ENCODE data around the gene SGMS2.

Gene SGMS2

DNA sequence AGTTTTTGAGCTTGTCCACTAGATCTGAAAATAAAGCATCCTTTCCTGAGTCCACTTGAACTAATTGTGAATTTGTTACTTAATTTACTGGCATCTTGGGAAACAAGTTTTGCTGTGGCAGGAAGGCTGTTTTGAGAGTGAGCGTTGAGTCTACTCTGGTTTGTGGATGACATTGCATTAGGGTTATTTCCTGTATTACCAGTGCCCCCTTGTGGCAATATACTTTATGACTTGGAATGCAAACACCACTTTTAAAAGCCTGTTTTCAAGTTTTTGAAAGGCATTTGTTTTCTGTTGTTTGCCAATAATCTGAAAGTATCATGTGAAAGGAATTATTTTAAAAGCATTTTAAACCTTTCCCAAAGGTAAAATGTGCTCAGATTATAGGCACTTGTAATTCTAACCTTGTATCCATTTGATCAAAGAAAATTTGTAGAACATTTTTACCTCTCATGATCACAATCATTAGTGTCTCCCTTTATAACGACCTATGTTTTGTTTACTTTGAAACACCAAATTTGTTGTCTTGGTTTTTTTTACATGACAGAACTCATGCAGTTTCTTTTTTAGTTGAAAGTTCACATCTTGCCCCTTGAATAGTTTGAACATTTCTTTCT, 88.7 kb downstream of the SGMS2 start:
- TF ChIP-seq, protein P1, sequence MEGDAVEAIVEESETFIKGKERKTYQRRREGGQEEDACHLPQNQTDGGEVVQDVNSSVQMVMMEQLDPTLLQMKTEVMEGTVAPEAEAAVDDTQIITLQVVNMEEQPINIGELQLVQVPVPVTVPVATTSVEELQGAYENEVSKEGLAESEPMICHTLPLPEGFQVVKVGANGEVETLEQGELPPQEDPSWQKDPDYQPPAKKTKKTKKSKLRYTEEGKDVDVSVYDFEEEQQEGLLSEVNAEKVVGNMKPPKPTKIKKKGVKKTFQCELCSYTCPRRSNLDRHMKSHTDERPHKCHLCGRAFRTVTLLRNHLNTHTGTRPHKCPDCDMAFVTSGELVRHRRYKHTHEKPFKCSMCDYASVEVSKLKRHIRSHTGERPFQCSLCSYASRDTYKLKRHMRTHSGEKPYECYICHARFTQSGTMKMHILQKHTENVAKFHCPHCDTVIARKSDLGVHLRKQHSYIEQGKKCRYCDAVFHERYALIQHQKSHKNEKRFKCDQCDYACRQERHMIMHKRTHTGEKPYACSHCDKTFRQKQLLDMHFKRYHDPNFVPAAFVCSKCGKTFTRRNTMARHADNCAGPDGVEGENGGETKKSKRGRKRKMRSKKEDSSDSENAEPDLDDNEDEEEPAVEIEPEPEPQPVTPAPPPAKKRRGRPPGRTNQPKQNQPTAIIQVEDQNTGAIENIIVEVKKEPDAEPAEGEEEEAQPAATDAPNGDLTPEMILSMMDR (IDR thresholded peaks at IDR 0.05; ENCODE audit: borderline replicate concordance, extremely low read depth, low read length, poor library complexity, severe bottlenecking) = peak; percentile 88
- TF ChIP-seq EZH2 (IDR thresholded peaks at IDR 0.05; ENCODE audit: borderline replicate concordance, low read depth, low read length, severe bottlenecking) = no peak
- ATAC-seq (ENCODE audit: insufficient read depth, low read depth) (peak; percentile 97), DNase-seq (peak; percentile 42)
- Histone ChIP-seq H2AFZ (ENCODE audit: low read depth, low read length) (peak overlapping the region; percentile 59; the same call in 1 of the 2 replicates), H3K9me3 (ENCODE audit: insufficient read depth, low read length, severe bottlenecking) (no peaks in the 10 kb centered on the region), H3K27me3 (ENCODE audit: insufficient read depth, low read length, poor library complexity) (peaks cover 9% of the 10 kb centered on the region), H3K4me3 (ENCODE audit: low read depth in 1 of 2, low read length in 2 of 2) (no peak overlapping the region), H3K27ac (ENCODE audit: low read length) (no peak overlapping the region), H3K36me3 (ENCODE audit: insufficient read depth, low read length) (no peaks in the 10 kb centered on the region), H3K4me1 (ENCODE audit: insufficient read depth, low read length) (peaks cover 3% of the 10 kb centered on the region; the same call in 1 of the 2 replicates), H3K9ac (ENCODE audit: low read depth, low read length) (no peak overlapping the region), H3K79me2 (ENCODE audit: insufficient read depth, low read length) (no peaks in the 10 kb centered on the region), H4K20me1 (ENCODE audit: insufficient read depth, low read length) (no peaks in the 10 kb centered on the region), H3K4me2 (ENCODE audit: insufficient read depth, low read length) (no peak overlapping the region)

DNA sequence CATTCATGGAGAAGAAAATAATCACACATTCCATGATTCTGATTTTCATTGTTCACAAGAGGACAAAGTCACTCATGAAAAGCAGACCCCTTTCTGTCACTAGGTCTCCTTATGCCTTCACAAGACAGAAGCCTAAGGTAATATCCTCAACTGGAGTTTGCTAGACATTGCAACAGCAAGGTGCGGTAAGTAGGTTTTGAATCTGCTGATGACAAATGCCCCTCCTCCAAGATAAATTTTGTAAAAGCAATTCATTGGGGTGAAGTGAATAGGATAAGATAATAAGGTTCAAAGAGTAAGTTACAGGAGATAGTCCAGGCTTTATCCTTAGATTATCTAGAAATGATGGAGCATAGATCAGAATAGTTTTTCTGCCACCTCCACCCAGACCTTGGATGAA, 90.5 kb downstream of the SGMS2 start:
- Histone ChIP-seq H3K27me3 (ENCODE audit: insufficient read depth, low read length, poor library complexity) (peaks cover 9% of the 10 kb centered on the region), H3K9me3 (ENCODE audit: insufficient read depth, low read length, severe bottlenecking) (peaks cover 5% of the 10 kb centered on the region), H3K4me2 (ENCODE audit: insufficient read depth, low read length) (no peak overlapping the region), H3K9ac (ENCODE audit: low read depth, low read length) (no peak overlapping the region), H3K4me3 (ENCODE audit: low read depth in 1 of 2, low read length in 2 of 2) (no peak overlapping the region), H3K79me2 (ENCODE audit: insufficient read depth, low read length) (no peaks in the 10 kb centered on the region), H3K36me3 (ENCODE audit: insufficient read depth, low read length) (no peaks in the 10 kb centered on the region), H2AFZ (ENCODE audit: low read depth, low read length) (no peak overlapping the region), H3K4me1 (ENCODE audit: insufficient read depth, low read length) (peaks cover 3% of the 10 kb centered on the region; the same call in 1 of the 2 replicates), H4K20me1 (ENCODE audit: insufficient read depth, low read length) (no peaks in the 10 kb centered on the region), H3K27ac (ENCODE audit: low read length) (no peak overlapping the region)
- DNase-seq (no peak), ATAC-seq (ENCODE audit: insufficient read depth, low read depth) (no peak)
- TF ChIP-seq, protein P1 (IDR thresholded peaks at IDR 0.05; ENCODE audit: borderline replicate concordance, extremely low read depth, low read length, poor library complexity, severe bottlenecking) = no peak
- TF ChIP-seq EZH2 (IDR thresholded peaks at IDR 0.05; ENCODE audit: borderline replicate concordance, low read depth, low read length, severe bottlenecking) = no peak

DNA sequence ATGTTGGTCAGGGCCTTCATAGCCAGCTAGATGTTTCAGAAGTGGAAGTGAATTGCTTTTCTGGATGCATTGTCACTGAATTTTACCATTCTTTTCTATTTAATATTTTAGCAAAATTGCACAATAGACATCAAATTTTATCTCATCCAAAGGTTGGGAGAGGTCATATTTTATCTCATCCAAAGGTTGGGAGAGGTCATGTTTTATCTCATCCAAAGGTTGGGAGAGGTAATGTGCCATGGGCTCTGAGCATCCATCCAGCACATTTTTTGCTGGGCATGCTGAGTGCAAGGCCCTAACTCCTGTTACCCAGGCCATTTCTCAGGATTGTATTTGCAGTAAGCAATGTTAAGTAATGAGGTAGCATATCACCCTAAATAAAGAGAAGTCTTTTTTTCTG, 91.9 kb downstream of the SGMS2 start:
- DNase-seq = no peak
- Histone ChIP-seq H3K9ac (ENCODE audit: low read depth, low read length) (no peak overlapping the region), H2AFZ (ENCODE audit: low read depth, low read length) (no peak overlapping the region), H3K9me3 (ENCODE audit: insufficient read depth, low read length, severe bottlenecking) (peaks cover 8% of the 10 kb centered on the region), H4K20me1 (ENCODE audit: insufficient read depth, low read length) (no peaks in the 10 kb centered on the region), H3K4me3 (ENCODE audit: low read depth in 1 of 2, low read length in 2 of 2) (no peak overlapping the region), H3K79me2 (ENCODE audit: insufficient read depth, low read length) (no peaks in the 10 kb centered on the region), H3K36me3 (ENCODE audit: insufficient read depth, low read length) (no peaks in the 10 kb centered on the region), H3K27ac (ENCODE audit: low read length) (no peak overlapping the region), H3K4me1 (ENCODE audit: insufficient read depth, low read length) (peaks cover 3% of the 10 kb centered on the region; the same call in 1 of the 2 replicates), H3K4me2 (ENCODE audit: insufficient read depth, low read length) (no peak overlapping the region), H3K27me3 (ENCODE audit: insufficient read depth, low read length, poor library complexity) (peaks cover 5% of the 10 kb centered on the region)
- TF ChIP-seq, protein P1 (IDR thresholded peaks at IDR 0.05; ENCODE audit: borderline replicate concordance, extremely low read depth, low read length, poor library complexity, severe bottlenecking) = no peak
- no peak for TF ChIP-seq EZH2 (IDR thresholded peaks at IDR 0.05; ENCODE audit: borderline replicate concordance, low read depth, low read length, severe bottlenecking)
- no peak for ATAC-seq (ENCODE audit: insufficient read depth, low read depth)
